Measurements from ENCODE around the gene CDC16.
A peak's percentile ranks its signal among the peaks of the same experiment; 100 is the strongest.

Gene CDC16

DNA sequence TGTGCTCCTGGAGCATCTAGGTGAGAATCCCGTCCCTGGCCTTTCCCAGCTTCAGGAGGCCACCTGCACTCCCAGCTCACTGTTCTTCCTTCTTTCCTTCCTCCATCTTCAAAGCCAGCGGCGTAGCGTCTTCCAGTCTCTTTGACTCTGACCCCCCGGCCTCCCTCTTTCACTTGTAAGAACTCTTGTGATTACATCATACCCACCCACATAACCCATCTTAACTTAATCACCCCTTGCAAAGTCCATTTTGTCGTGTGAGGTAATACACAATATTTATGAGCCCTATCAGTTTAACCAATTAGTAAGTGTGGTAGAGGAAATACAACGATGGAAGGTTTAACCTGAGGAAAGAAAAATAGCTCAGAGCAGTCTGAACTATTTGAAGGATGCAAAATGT is 4.6 kb upstream of the CDC16 start:
- Histone ChIP-seq H3K4me3 (ENCODE audit: low read depth, low read length) (no peak overlapping the region), H3K36me3 (peaks cover 2% of the 10 kb centered on the region; the same call in 1 of the 2 replicates), H3K9me3 (ENCODE audit: severe bottlenecking) (peaks cover 8% of the 10 kb centered on the region), H3K27me3 (ENCODE audit: insufficient read depth, low read depth, severe bottlenecking) (no peaks in the 10 kb centered on the region), H3K27ac (no peak overlapping the region)
- TF ChIP-seq, protein P1, sequence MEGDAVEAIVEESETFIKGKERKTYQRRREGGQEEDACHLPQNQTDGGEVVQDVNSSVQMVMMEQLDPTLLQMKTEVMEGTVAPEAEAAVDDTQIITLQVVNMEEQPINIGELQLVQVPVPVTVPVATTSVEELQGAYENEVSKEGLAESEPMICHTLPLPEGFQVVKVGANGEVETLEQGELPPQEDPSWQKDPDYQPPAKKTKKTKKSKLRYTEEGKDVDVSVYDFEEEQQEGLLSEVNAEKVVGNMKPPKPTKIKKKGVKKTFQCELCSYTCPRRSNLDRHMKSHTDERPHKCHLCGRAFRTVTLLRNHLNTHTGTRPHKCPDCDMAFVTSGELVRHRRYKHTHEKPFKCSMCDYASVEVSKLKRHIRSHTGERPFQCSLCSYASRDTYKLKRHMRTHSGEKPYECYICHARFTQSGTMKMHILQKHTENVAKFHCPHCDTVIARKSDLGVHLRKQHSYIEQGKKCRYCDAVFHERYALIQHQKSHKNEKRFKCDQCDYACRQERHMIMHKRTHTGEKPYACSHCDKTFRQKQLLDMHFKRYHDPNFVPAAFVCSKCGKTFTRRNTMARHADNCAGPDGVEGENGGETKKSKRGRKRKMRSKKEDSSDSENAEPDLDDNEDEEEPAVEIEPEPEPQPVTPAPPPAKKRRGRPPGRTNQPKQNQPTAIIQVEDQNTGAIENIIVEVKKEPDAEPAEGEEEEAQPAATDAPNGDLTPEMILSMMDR (IDR thresholded peaks at IDR 0.05; ENCODE audit: low read depth, low read length), result no peak
- DNase-seq, result no peak

DNA sequence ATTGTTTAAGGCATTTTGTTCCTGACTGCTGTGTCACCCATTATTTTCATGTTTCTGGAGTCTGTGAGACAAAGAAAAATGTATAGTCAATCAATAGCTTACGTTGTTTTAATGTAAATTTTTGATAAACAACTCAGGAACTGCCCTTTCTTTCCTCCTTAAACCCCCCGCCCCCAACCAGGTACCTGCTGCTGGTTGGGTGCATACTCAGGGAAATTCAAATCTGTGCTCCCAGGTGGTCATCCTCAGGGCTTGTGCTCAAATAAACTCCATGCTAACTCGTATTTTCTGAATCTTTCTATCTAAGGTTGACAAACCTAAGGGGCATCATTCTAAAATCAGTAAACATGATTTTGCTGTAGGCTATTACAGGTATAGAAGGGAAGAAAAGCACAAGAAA is 4.1 kb upstream of the CDC16 start:
- TF ChIP-seq, protein P1 (IDR thresholded peaks at IDR 0.05; ENCODE audit: low read depth, low read length), result no peak
- no peaks in the 10 kb centered on the region for H3K27me3 ChIP-seq (ENCODE audit: insufficient read depth, low read depth, severe bottlenecking)
- H3K36me3 ChIP-seq, result peaks cover 4% of the 10 kb centered on the region; the same call in 1 of the 2 replicates
- H3K27ac ChIP-seq, result no peak overlapping the region
- no peak for DNase-seq
- H3K9me3 ChIP-seq (ENCODE audit: severe bottlenecking), result peaks cover 8% of the 10 kb centered on the region
- H3K4me3 ChIP-seq (ENCODE audit: low read depth, low read length), result no peak overlapping the region

DNA sequence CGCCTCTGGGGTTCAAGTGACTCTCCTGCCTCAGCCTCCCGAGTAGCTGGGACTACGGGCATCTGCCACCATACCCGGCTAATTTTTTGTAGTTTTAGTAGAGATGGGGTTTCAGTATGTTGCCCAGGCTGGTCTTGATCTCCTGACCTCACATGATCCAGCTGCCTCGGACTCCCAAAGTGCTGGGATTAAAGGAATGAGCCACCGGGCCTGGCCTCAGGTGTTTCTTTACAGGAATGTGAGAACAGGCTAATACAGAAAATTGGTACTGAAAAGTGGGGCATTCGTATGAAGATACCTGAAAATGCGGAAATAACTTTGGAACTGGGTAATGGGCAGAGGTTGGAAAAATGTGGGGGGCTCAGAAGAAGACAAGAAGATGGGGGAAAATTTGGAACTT is 2.8 kb upstream of the CDC16 start:
- H3K4me3 ChIP-seq (ENCODE audit: low read depth, low read length), result no peak overlapping the region
- no peaks in the 10 kb centered on the region for H3K27me3 ChIP-seq (ENCODE audit: insufficient read depth, low read depth, severe bottlenecking)
- TF ChIP-seq, protein P1 (IDR thresholded peaks at IDR 0.05; ENCODE audit: low read depth, low read length), result no peak
- no peak overlapping the region for H3K27ac ChIP-seq
- H3K36me3 ChIP-seq, result peaks cover 10% of the 10 kb centered on the region
- no peak for DNase-seq
- H3K9me3 ChIP-seq (ENCODE audit: severe bottlenecking), result peaks cover 8% of the 10 kb centered on the region

DNA sequence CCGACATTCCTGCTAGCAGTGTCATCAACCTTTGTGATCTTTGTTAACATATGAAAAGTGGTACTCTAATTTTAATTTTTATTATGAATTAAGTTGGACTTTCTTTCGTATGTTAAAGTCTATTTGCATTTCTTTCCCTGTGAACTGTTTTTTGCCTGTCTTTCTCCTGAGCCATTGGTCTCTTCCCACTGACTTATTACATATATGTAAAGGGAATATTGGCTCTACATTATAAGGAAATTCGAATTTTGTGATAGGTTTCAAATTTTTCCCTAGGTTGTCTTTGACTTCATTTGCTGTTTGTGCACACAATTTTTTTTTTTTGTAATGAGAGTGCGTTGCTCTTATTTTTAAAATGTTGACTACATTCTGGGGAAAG is 442 bp upstream of the CDC16 start:
- TF ChIP-seq, protein P1 (IDR thresholded peaks at IDR 0.05; ENCODE audit: low read depth, low read length), result no peak
- Histone ChIP-seq H3K27me3 (ENCODE audit: insufficient read depth, low read depth, severe bottlenecking) (no peaks in the 10 kb centered on the region), H3K36me3 (peaks cover 28% of the 10 kb centered on the region), H3K4me3 (ENCODE audit: low read depth, low read length) (peak overlapping the region; percentile 95), H3K9me3 (ENCODE audit: severe bottlenecking) (peaks cover 8% of the 10 kb centered on the region), H3K27ac (peak overlapping the region; percentile 91)
- no peak for DNase-seq

DNA sequence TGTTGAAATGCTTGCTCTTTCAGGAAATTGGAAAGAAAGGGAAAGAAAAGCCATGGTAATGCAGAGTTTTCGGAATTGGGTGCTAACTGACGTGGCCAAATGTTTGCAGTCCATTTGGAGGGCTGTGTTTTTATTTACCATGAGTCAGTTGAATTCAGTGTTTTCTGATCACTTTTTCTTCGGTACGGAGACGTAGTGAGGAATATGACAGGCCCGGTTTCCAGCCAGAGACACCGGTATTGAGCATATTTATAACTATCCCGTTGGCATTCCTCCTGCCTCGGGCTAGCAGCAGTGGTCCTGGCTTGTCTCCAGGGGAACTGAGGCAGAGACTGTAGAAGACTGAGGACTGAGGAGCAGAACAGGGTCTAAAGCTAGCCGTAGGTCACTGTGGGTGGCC is 1.0 kb downstream of the CDC16 start:
- H3K4me3 ChIP-seq (ENCODE audit: low read depth, low read length), result peak overlapping the region; percentile 95
- H3K9me3 ChIP-seq (ENCODE audit: severe bottlenecking), result peaks cover 8% of the 10 kb centered on the region
- peak overlapping the region; percentile 91 for H3K27ac ChIP-seq
- TF ChIP-seq, protein P1 (IDR thresholded peaks at IDR 0.05; ENCODE audit: low read depth, low read length), result no peak
- DNase-seq, result no peak
- no peaks in the 10 kb centered on the region for H3K27me3 ChIP-seq (ENCODE audit: insufficient read depth, low read depth, severe bottlenecking)
- peaks cover 42% of the 10 kb centered on the region for H3K36me3 ChIP-seq

DNA sequence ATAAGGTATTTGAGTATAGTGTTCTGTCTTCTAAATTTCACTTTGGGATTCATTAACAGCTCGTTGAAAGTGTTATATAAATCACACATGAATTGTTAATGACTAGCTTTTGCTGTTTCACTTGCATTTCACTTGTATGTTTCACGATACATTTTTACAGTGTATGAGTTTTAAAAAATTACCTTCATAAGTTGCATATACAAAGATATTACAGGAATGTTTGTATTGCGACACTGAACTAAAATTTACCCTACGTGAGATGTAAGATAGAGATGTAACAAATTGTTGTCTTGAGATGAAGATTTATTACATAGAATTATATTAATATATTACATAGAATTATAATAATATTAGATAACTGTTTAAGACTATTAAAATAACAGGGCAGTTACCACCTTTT is 1.5 kb downstream of the CDC16 start:
- Histone ChIP-seq H3K27me3 (ENCODE audit: insufficient read depth, low read depth, severe bottlenecking) (no peaks in the 10 kb centered on the region), H3K36me3 (peaks cover 48% of the 10 kb centered on the region), H3K9me3 (ENCODE audit: severe bottlenecking) (peaks cover 8% of the 10 kb centered on the region), H3K27ac (no peak overlapping the region), H3K4me3 (ENCODE audit: low read depth, low read length) (peak overlapping the region; percentile 95)
- no peak for DNase-seq
- TF ChIP-seq, protein P1 (IDR thresholded peaks at IDR 0.05; ENCODE audit: low read depth, low read length), result no peak

Measured in WERI-Rb-1 (cell line).